Activated CD8-positive, alpha-beta memory T cell treated with anti-CD3 and anti-CD28 coated beads, Interleukin-2, amount 50 U/mL, for 24 hours (primary cell): ENCODE results near the gene SNRPD2.
"Not testable (repeated sequence)": the region's sequence is repeated elsewhere in the genome, so short reads cannot be mapped to it uniquely, and the experiment has no call there.

ENCODE experiments used
- DNase-seq: peaks from one replicate; pipeline ENCODE4 v3.0.0-alpha.2; 2020; ENCODE audit errors: extremely low read depth

The SNRPD2 gene

DNA sequence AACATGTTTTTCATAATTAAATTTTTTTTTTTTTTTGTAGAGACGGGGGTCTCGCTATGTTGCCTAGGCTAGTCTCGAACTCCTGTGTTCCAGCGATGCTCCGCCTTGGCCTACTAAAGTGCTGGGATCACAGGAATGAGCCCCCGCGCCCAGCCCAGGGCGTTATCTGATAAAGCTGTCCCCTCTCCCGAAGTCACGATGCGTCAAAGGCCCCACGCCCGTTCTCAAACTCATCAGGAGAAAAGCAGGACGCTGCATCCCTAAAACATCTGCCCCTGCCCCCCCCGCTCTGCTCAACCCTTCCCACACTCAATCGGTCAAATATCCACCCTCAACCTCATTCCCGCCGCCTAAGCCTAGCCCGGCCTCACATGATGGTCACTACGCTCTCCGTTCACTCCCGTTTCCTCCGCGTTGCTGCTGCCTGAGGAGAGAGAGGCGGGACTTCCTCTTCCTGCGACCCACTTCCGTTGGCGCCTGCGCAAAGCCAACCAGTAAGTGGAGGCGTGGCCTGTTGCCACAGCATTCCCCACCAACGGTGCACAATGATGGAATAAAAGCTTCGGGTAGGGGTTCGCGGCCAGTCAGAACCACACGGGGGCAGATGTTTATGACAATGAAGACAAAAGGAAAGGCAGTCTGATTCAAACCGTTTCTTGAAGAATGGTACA, at the start of gene SNRPD2:
TSS of gene SNRPD2 (minus strand) at position 438 of the 671 bp plus-strand sequence. CDS start at position 373, 65 bp downstream.
- DNase-seq, result peak; percentile 87

GRCh38 chr19:45739498-45740439, 48.0 kb upstream of the SNRPD2 start:
- DNase-seq, result no peak

DNA sequence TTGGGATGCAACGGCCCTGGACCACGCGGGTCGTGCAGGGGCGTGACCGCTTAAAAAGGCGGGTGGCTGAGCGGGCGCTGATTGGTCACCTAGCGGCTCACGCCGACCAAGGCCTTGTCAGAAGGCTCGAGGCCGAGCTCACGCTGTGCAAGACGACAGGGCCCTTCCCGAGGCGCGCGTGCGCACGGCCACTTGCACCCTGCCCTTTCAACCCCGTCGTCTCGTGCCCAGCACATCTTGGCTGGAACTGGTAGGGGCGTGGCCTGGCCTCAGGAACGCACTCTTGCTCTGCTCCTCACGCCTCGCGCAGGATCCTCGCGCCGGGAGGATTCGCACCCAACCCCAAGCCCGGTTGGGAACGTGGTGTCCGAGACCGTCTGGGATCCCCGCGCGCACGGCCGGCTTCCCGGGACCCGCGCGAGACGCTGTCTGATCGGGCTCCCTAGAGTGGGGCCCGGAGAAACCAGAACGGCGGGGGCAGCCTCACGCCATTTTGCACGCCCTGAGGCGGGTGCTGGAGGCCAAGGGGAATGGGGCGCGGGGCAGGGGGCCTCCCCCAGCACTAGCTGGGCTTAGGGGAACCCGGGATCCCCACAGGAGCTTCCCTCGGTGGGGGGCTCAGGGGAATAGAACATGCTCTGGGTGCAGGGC, 41.5 kb upstream of the SNRPD2 start, which contains the start of gene MEIOSIN:
TSS of gene MEIOSIN (plus strand) at position 280 of the 651 bp plus-strand sequence. CDS start 1,938 bp downstream, outside the sequence.
- DNase-seq, result no peak

GRCh38 chr19:45730368-45731288, 38.9 kb upstream of the SNRPD2 start, which contains the start of gene FBXO46:
FBXO46 (minus strand) TSS chr19:45730896; CDS start chr19:45713495, 17,401 bp downstream.
- DNase-seq, result peak; percentile 89

DNA sequence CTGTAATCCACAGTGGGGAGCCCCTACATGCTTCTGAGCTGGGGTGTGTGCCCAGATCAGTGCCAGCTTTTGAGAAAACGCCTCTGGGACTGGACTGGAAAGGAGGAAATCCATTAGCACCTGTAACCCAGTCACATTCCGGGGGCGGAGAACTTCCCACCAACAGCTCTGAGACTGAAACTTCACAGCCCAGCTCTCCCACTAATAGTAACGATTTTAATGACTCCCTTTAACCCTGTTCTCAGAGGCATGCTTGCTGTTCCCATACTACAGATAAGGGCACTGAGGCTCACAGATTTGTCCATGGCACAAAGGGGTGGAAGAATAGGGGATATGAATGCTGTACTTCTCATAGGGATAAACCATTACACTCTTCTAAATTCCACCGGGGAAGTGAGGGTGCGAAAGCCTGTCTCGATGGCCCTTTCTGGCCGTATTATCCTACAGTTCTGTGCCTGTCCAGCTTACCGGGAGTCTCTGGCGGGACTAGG, 38.1 kb upstream of the SNRPD2 start:
- DNase-seq, result no peak

GRCh38 chr19:45728683-45729082, 36.9 kb upstream of the SNRPD2 start:
- not testable (repeated sequence) for DNase-seq

DNA sequence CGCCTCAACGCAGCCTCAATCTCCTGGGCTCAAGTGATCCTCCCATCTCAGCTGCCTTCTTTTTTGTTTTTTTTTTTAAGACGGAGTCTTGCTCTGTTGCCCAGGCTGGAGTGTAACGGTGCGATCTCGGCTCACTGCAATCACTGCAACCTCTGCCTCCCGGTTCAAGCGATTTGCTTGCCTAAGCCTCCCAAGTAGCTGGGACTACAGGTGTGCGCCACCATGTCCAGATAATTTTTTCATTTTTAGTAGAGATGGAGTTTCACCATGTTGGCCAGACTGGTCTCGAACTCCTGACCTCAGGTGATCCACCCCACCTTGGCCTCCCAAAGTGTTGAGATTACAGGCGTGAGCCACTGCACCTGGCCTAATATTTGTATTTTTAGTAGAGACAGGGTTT, 28.3 kb upstream of the SNRPD2 start:
- not testable (repeated sequence) for DNase-seq

DNA sequence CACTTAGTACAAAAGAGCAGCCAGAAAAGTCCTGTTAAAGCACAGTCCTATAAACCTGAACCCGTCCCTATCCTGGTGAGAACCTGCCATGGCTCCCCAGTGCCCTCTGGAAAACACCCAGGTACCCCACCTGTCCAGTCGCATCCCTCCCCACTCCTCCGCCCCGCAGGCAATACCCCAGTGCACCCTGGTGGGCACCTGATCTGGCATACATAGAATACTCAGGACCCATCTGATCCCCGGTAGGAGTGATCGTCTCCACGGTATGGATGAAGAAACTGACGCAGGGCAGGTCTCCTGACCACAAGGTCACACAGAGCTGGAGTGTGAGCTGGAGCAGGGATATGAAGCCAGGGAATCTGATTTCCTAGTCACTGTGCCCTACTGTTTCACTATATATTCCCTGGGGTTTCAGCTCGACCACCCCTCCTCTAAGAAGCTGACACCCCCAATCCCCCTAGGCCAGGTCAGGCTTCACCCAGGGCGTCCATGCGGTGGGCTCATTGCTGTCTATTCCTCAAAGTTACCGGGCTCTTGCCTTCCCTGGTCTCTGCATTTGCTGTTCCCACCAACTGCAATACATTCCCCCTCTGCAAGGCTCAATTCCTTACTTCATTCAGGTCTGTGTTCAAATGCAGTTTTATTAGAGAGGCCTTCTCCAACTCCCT, 26.4 kb upstream of the SNRPD2 start:
- no peak for DNase-seq

GRCh38 chr19:45717131-45717982, 25.6 kb upstream of the SNRPD2 start:
- DNase-seq, result peak; percentile 89

- DNase-seq, result no peak
Observed at GRCh38 chr19:45716359-45717130, 24.8 kb upstream of the SNRPD2 start.

- DNase-seq, result no peak
Observed at GRCh38 chr19:45715139-45715538, 23.4 kb upstream of the SNRPD2 start.

- no peak for DNase-seq
Observed at GRCh38 chr19:45713141-45713540, 21.4 kb upstream of the SNRPD2 start.

DNA sequence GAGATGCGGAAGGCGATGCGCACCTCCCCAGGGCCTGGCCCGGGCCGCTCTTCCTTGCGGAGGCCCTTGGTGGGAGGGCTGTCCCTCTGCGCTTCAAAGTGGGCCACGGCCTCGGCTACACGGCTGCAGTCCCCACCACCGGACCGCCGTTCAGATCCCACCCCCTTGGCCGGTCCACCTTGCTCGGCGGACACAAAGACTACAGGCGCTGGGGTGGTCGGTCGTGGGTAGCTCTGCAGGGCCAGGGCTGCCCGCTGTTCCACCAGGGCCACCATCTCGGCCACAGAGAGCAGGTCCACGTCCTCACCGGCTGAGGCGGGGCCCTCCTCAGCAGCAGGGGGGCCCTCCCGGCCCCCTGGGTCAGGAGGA, 20.9 kb upstream of the SNRPD2 start:
- no peak for DNase-seq

DNA sequence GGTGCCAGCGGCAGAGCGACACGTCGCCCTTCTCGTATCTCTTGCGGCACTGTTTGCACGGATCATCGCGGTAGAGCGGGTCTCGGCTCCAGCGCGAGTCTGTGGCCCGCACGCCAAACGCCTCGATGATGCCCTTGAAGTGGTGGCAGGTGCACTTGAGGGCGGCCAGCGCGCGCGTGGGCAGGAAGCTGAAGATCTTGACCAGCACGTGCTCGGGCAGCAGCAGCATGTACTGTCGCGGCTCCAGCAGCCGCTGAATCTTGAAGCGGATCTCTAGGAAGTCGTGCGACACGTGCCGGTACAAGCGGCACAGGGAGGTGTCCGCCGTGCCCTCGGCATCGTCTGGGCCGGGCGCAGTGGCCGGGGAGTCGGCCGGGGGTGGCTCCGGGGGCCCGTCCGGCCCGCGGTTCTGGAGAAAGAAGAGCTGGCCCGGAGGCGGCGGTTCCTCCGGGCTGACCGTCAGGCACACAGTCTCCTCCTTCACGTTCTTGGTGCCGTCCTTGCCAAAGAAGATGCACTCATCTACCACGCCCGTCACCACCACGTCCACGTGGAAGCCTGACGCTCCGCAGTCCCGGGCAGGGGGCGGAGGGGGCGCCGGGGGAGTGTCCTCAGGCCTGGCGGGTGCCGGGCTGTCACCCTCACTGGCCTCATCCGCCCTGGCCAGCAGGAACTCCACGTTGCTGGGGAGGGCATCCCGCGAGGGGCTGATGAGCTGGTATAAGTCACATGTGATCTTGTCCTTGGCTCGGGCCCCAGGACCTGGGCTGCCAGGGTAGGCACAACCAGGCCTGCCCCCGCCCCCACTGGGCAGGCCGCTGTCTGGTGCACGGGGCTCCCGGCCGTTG, 20.3 kb upstream of the SNRPD2 start:
- no peak for DNase-seq

- DNase-seq, result no peak
Observed at GRCh38 chr19:45710356-45711130, 18.8 kb upstream of the SNRPD2 start.

GRCh38 chr19:45705710-45706415, 14.1 kb upstream of the SNRPD2 start:
- DNase-seq, result no peak
